ENCODE measurements around the gene TEAD4.

Gene TEAD4

GRCh38 chr12:3016191-3016590 lies 57.0 kb downstream of the TEAD4 start:
- Histone ChIP-seq H3K4me1 (ENCODE audit: control insufficient read depth, insufficient read depth, low read length) (no peaks in the 10 kb centered on the region), H3K27ac (ENCODE audit: low read depth, low read length) (no peak overlapping the region), H3K36me3 (ENCODE audit: control insufficient read depth, insufficient read depth, low read length) (peaks cover 86% of the 10 kb centered on the region), H3K9me3 (ENCODE audit: control insufficient read depth, insufficient read depth, low read depth, low read length) (no peaks in the 10 kb centered on the region), H3K9ac (ENCODE audit: low read length) (no peak overlapping the region), H3K27me3 (ENCODE audit: control insufficient read depth, insufficient read depth, low read length) (no peaks in the 10 kb centered on the region), H3K4me3 (ENCODE audit: low read depth, low read length) (no peak overlapping the region)

DNA sequence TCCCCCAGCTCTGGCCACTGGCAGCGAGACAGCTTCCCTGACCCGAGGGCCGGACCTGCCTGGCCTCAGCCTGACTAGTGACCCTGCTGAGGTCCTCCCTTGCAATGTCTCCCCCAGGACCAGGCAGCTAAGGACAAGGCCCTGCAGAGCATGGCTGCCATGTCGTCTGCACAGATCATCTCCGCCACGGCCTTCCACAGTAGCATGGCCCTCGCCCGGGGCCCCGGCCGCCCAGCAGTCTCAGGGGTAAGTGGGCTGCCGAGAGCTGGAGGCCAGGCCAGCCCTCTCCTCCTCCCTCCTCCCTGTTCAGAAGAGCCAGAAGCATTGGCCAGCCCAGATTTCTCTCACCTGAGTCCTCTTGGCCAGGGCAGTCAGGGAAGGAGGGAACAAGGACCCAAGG lies 58.1 kb downstream of the TEAD4 start:
- Histone ChIP-seq H3K4me3 (ENCODE audit: low read depth, low read length) (no peak overlapping the region), H3K9me3 (ENCODE audit: control insufficient read depth, insufficient read depth, low read depth, low read length) (no peaks in the 10 kb centered on the region), H3K36me3 (ENCODE audit: control insufficient read depth, insufficient read depth, low read length) (peaks cover 86% of the 10 kb centered on the region), H3K4me1 (ENCODE audit: control insufficient read depth, insufficient read depth, low read length) (no peaks in the 10 kb centered on the region), H3K27me3 (ENCODE audit: control insufficient read depth, insufficient read depth, low read length) (no peaks in the 10 kb centered on the region), H3K27ac (ENCODE audit: low read depth, low read length) (no peak overlapping the region), H3K9ac (ENCODE audit: low read length) (no peak overlapping the region)

- H3K27me3 ChIP-seq (ENCODE audit: control insufficient read depth, insufficient read depth, low read length): no peaks in the 10 kb centered on the region
- peaks cover 92% of the 10 kb centered on the region for H3K36me3 ChIP-seq (ENCODE audit: control insufficient read depth, insufficient read depth, low read length)
- no peak overlapping the region for H3K9ac ChIP-seq (ENCODE audit: low read length)
- H3K4me1 ChIP-seq (ENCODE audit: control insufficient read depth, insufficient read depth, low read length): no peaks in the 10 kb centered on the region
- no peaks in the 10 kb centered on the region for H3K9me3 ChIP-seq (ENCODE audit: control insufficient read depth, insufficient read depth, low read depth, low read length)
- H3K27ac ChIP-seq (ENCODE audit: low read depth, low read length): no peak overlapping the region
- H3K4me3 ChIP-seq (ENCODE audit: low read depth, low read length): no peak overlapping the region
Observed at GRCh38 chr12:3018284-3019004, 59.2 kb downstream of the TEAD4 start.

DNA sequence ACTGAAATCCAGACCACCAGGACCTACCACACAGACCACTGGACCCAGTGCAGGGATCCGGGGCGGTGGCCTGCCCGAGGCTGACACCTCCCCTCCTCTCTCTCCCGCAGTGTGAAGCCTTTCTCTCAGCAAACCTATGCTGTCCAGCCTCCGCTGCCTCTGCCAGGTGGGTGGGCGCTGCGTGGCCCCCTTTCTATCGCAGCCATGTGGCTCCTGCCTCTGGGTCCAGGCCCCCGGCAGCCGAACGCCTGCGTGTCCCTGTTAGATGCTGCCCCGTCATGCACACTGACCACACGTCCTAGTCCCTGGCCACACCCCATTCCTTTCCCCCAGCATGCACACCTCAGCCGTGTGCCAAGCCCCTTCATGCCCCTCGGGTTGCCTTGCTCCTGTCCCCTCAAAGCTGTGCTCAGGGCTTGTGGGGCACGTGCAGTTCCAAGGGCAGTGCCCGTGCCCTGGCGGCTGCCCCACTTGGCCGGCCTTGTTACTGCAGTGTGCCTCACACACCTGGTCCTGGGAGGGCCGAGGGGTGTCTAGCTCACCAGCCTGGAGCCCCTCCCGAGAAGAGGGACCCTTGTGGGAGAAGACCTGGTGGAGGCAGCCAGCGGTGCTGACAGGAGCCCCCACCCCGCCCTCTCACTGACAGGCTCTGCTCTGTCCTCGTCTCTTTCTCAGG lies 59.9 kb downstream of the TEAD4 start:
- H3K4me1 ChIP-seq (ENCODE audit: control insufficient read depth, insufficient read depth, low read length): no peaks in the 10 kb centered on the region
- peaks cover 92% of the 10 kb centered on the region for H3K36me3 ChIP-seq (ENCODE audit: control insufficient read depth, insufficient read depth, low read length)
- H3K9ac ChIP-seq (ENCODE audit: low read length): no peak overlapping the region
- no peaks in the 10 kb centered on the region for H3K27me3 ChIP-seq (ENCODE audit: control insufficient read depth, insufficient read depth, low read length)
- H3K9me3 ChIP-seq (ENCODE audit: control insufficient read depth, insufficient read depth, low read depth, low read length): no peaks in the 10 kb centered on the region
- H3K4me3 ChIP-seq (ENCODE audit: low read depth, low read length): no peak overlapping the region
- no peak overlapping the region for H3K27ac ChIP-seq (ENCODE audit: low read depth, low read length)

DNA sequence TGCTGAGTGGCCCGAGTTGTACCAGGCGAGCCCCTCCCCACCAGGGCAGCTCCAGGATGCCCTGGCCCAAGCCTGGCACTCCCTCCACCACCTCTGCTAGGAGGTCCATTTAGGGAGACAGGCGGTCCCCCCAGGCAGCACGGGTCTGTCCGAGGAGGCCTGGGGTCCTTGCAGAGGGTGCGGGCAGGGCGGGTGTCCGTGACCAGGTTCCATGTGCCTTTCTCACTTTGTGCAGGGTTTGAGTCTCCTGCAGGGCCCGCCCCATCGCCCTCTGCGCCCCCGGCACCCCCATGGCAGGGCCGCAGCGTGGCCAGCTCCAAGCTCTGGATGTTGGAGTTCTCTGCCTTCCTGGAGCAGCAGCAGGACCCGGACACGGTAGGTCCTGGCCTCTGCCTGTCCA lies 61.2 kb downstream of the TEAD4 start:
- H3K27me3 ChIP-seq (ENCODE audit: control insufficient read depth, insufficient read depth, low read length): no peaks in the 10 kb centered on the region
- H3K36me3 ChIP-seq (ENCODE audit: control insufficient read depth, insufficient read depth, low read length): peaks cover 90% of the 10 kb centered on the region
- no peak overlapping the region for H3K4me3 ChIP-seq (ENCODE audit: low read depth, low read length)
- H3K9me3 ChIP-seq (ENCODE audit: control insufficient read depth, insufficient read depth, low read depth, low read length): no peaks in the 10 kb centered on the region
- no peak overlapping the region for H3K9ac ChIP-seq (ENCODE audit: low read length)
- no peaks in the 10 kb centered on the region for H3K4me1 ChIP-seq (ENCODE audit: control insufficient read depth, insufficient read depth, low read length)
- no peak overlapping the region for H3K27ac ChIP-seq (ENCODE audit: low read depth, low read length)

DNA sequence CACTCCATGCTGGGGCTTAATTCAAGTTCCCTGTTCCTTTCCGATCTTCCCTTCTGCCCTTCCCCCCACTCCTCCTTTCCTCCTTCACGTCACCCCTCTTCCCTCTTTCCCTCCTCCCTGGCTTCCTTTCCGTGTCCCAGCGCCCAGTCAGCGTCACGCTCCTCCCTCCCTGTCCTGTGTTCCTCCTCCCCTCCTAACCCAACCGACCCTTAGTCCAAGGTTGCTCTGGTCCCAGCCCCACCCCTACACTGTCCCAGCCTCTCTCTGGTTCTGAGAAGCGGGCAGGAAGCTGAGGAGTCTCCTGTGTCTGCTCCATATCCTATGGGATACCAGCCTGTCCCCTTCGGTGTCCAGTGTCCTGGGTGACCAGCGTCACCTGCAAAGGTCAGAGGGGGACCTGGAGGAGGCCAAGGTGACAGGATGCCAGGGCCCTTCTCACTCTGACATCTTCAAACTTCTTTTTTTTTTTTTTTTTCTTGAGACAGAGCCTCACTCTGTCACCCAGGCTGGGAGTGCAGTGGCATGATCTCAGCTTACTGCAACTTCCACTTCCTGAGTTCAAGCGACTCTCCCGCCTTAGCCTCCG lies 61.7 kb downstream of the TEAD4 start:
- H3K27ac ChIP-seq (ENCODE audit: low read depth, low read length): no peak overlapping the region
- H3K36me3 ChIP-seq (ENCODE audit: control insufficient read depth, insufficient read depth, low read length): peaks cover 93% of the 10 kb centered on the region
- H3K4me1 ChIP-seq (ENCODE audit: control insufficient read depth, insufficient read depth, low read length): no peaks in the 10 kb centered on the region
- no peaks in the 10 kb centered on the region for H3K27me3 ChIP-seq (ENCODE audit: control insufficient read depth, insufficient read depth, low read length)
- H3K9me3 ChIP-seq (ENCODE audit: control insufficient read depth, insufficient read depth, low read depth, low read length): no peaks in the 10 kb centered on the region
- no peak overlapping the region for H3K9ac ChIP-seq (ENCODE audit: low read length)
- no peak overlapping the region for H3K4me3 ChIP-seq (ENCODE audit: low read depth, low read length)

GRCh38 chr12:3022411-3022810 lies 63.2 kb downstream of the TEAD4 start:
- Histone ChIP-seq H3K9me3 (ENCODE audit: control insufficient read depth, insufficient read depth, low read depth, low read length) (no peaks in the 10 kb centered on the region), H3K36me3 (ENCODE audit: control insufficient read depth, insufficient read depth, low read length) (peaks cover 93% of the 10 kb centered on the region), H3K27me3 (ENCODE audit: control insufficient read depth, insufficient read depth, low read length) (no peaks in the 10 kb centered on the region), H3K4me3 (ENCODE audit: low read depth, low read length) (no peak overlapping the region), H3K4me1 (ENCODE audit: control insufficient read depth, insufficient read depth, low read length) (no peaks in the 10 kb centered on the region), H3K27ac (ENCODE audit: low read depth, low read length) (no peak overlapping the region), H3K9ac (ENCODE audit: low read length) (no peak overlapping the region)

DNA sequence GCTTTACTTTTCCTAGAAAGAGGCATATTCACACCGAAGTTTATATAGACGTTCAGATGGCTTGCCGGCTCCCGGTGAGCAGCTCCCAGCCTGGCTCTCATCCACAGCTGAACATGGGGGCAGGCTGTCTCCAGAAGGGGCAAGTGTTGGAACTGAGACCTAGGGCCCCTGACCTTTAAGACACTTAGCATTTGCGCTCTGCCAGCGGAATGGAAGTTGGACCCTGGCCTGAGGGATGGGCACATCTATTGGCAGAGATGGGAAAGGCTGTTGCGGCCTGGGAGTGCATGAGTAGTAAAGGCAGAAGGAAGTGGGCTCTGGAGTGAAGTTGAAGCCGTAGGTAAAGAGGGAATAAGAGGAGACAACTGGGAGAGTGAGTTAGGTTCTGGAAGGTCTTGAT lies 63.8 kb downstream of the TEAD4 start:
- Histone ChIP-seq H3K4me1 (ENCODE audit: control insufficient read depth, insufficient read depth, low read length) (no peaks in the 10 kb centered on the region), H3K27me3 (ENCODE audit: control insufficient read depth, insufficient read depth, low read length) (no peaks in the 10 kb centered on the region), H3K9ac (ENCODE audit: low read length) (no peak overlapping the region), H3K4me3 (ENCODE audit: low read depth, low read length) (no peak overlapping the region), H3K36me3 (ENCODE audit: control insufficient read depth, insufficient read depth, low read length) (peaks cover 93% of the 10 kb centered on the region), H3K9me3 (ENCODE audit: control insufficient read depth, insufficient read depth, low read depth, low read length) (no peaks in the 10 kb centered on the region), H3K27ac (ENCODE audit: low read depth, low read length) (no peak overlapping the region)

GRCh38 chr12:3028108-3028507 lies 68.9 kb downstream of the TEAD4 start:
- H3K27ac ChIP-seq (ENCODE audit: low read depth, low read length): no peak overlapping the region
- H3K4me3 ChIP-seq (ENCODE audit: low read depth, low read length): no peak overlapping the region
- peaks cover 7% of the 10 kb centered on the region; the same call in 1 of the 2 replicates for H3K4me1 ChIP-seq (ENCODE audit: control insufficient read depth, insufficient read depth, low read length)
- H3K9ac ChIP-seq (ENCODE audit: low read length): no peak overlapping the region
- no peaks in the 10 kb centered on the region for H3K27me3 ChIP-seq (ENCODE audit: control insufficient read depth, insufficient read depth, low read length)
- H3K36me3 ChIP-seq (ENCODE audit: control insufficient read depth, insufficient read depth, low read length): peaks cover 91% of the 10 kb centered on the region
- no peaks in the 10 kb centered on the region for H3K9me3 ChIP-seq (ENCODE audit: control insufficient read depth, insufficient read depth, low read depth, low read length)

- H3K27me3 ChIP-seq (ENCODE audit: control insufficient read depth, insufficient read depth, low read length): no peaks in the 10 kb centered on the region
- H3K9me3 ChIP-seq (ENCODE audit: control insufficient read depth, insufficient read depth, low read depth, low read length): no peaks in the 10 kb centered on the region
- H3K4me1 ChIP-seq (ENCODE audit: control insufficient read depth, insufficient read depth, low read length): peaks cover 14% of the 10 kb centered on the region; the same call in 1 of the 2 replicates
- H3K4me3 ChIP-seq (ENCODE audit: low read depth, low read length): no peak overlapping the region
- no peak overlapping the region for H3K9ac ChIP-seq (ENCODE audit: low read length)
- no peak overlapping the region for H3K27ac ChIP-seq (ENCODE audit: low read depth, low read length)
- H3K36me3 ChIP-seq (ENCODE audit: control insufficient read depth, insufficient read depth, low read length): peaks cover 81% of the 10 kb centered on the region
Observed at GRCh38 chr12:3030821-3031429, 71.7 kb downstream of the TEAD4 start.

GRCh38 chr12:3032161-3032560 lies 73.0 kb downstream of the TEAD4 start:
- H3K27ac ChIP-seq (ENCODE audit: low read depth, low read length): no peak overlapping the region
- H3K4me1 ChIP-seq (ENCODE audit: control insufficient read depth, insufficient read depth, low read length): peaks cover 14% of the 10 kb centered on the region; the same call in 1 of the 2 replicates
- H3K9ac ChIP-seq (ENCODE audit: low read length): no peak overlapping the region
- H3K36me3 ChIP-seq (ENCODE audit: control insufficient read depth, insufficient read depth, low read length): peaks cover 80% of the 10 kb centered on the region
- H3K4me3 ChIP-seq (ENCODE audit: low read depth, low read length): no peak overlapping the region
- no peaks in the 10 kb centered on the region for H3K27me3 ChIP-seq (ENCODE audit: control insufficient read depth, insufficient read depth, low read length)
- H3K9me3 ChIP-seq (ENCODE audit: control insufficient read depth, insufficient read depth, low read depth, low read length): no peaks in the 10 kb centered on the region

All from HUES6 (cell line).